Measurements from ENCODE around the gene RASD1. TPM values are rescaled to one million over a fixed set of nuclear protein-coding genes. Genes with fewer than 3 reads are reported as not detected.

RASD1 gene
- total RNA-seq, 6 experiments from 2014 or later = 1.0 to 230 (median 101) TPM

DNA sequence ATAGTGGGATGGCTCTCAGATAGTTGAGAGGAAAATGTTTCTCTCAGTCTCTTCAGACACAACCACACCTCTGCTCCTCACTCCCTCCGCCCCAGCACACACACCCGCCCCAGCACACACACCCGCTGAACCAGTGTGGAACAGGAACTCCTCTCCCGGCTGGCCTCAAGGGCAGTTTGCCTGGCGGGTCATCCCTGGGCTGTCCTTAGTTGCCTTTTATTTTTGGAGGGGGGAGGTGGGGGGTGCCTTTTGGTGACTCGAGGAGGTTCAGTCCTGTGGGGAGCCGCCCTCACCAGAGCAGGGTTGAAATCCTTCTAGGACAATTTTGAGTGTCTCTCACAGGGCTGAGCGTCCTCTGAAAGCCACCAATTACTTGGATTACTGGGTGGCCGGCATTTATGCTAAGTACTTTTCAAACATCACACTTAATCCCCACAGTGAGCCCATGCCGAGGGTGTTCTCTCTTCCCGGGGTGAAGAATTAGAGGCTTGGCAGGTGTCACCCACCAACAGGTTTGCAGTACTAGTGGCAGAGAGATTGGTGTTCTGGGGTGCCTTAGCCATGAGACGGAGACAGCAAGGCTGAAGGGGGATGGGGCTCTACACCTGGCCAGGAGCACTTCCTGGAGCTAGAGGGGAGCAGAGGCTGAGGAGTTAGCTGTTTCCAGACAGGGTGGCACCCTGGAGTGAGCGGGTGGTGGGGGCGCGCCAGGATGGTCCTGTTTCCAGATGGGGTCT lies 2.8 kb downstream of the RASD1 start:
- Histone ChIP-seq H3K4me1 (peaks cover 0 to 20% (median 0%) of the 10 kb centered on the region in 4 donors), H3K27me3 (no peaks in the 10 kb centered on the region), H3K36me3 (peaks cover 0 to 9% (median 2%) of the 10 kb centered on the region in 4 donors), H3K4me3 (peak overlapping the region in 1 of 3 donors; percentile 71), H3K9me3 (no peaks in the 10 kb centered on the region), H3K27ac (peak overlapping the region in 2 of 3 donors; percentile 84 to 91)
- TF ChIP-seq, protein P1, sequence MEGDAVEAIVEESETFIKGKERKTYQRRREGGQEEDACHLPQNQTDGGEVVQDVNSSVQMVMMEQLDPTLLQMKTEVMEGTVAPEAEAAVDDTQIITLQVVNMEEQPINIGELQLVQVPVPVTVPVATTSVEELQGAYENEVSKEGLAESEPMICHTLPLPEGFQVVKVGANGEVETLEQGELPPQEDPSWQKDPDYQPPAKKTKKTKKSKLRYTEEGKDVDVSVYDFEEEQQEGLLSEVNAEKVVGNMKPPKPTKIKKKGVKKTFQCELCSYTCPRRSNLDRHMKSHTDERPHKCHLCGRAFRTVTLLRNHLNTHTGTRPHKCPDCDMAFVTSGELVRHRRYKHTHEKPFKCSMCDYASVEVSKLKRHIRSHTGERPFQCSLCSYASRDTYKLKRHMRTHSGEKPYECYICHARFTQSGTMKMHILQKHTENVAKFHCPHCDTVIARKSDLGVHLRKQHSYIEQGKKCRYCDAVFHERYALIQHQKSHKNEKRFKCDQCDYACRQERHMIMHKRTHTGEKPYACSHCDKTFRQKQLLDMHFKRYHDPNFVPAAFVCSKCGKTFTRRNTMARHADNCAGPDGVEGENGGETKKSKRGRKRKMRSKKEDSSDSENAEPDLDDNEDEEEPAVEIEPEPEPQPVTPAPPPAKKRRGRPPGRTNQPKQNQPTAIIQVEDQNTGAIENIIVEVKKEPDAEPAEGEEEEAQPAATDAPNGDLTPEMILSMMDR (IDR thresholded peaks at IDR 0.05) = no peak
- peak; percentile 83 for TF ChIP-seq POLR2A (IDR thresholded peaks at IDR 0.05)
- intact Hi-C loops (cut with DNase I) = no loop called here
- peak in 1 of 3 donors; percentile 78 for DNase-seq
- WGBS (ENCODE audit: insufficient coverage, low coverage, low lambda C conversion rate, missing lambda C conversion rate) = 58% methylated on average over 9 of the region's 15 CpGs
- peak in 1 of 4 donors; percentile 35 for ATAC-seq

DNA sequence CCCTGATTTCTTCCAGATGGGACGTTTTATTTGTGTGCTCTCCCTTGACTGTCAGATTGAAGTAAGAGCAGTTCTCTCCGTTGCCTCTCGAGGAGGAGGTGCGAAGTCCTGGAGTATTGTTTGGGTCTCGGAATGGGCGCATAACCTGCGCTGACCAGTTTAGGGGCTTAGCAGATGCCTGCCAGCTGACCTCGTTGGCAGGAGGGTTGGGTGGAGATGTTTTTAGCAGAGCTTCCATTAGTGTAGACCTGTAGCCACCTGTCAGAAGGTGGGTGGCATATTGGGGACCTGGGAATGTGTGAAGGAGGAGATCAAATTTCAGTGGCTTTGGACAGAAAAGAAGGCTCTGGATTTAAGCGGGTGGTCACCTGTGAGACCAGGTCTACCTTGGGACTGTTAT lies 3.6 kb downstream of the RASD1 start:
- Histone ChIP-seq H3K27ac (no peak overlapping the region), H3K9me3 (no peaks in the 10 kb centered on the region), H3K4me1 (peaks cover 0 to 20% (median 0%) of the 10 kb centered on the region in 4 donors), H3K36me3 (peaks cover 0 to 9% (median 4%) of the 10 kb centered on the region in 4 donors), H3K27me3 (no peaks in the 10 kb centered on the region), H3K4me3 (no peak overlapping the region)
- ATAC-seq (no peak), DNase-seq (no peak)
- TF ChIP-seq, protein P1 (IDR thresholded peaks at IDR 0.05) = no peak
- no peak for TF ChIP-seq POLR2A (IDR thresholded peaks at IDR 0.05)
- intact Hi-C loops (cut with DNase I) = no loop called here
- WGBS (ENCODE audit: insufficient coverage, low coverage, low lambda C conversion rate, missing lambda C conversion rate) = 90% methylated on average over 6 of the region's 9 CpGs

DNA sequence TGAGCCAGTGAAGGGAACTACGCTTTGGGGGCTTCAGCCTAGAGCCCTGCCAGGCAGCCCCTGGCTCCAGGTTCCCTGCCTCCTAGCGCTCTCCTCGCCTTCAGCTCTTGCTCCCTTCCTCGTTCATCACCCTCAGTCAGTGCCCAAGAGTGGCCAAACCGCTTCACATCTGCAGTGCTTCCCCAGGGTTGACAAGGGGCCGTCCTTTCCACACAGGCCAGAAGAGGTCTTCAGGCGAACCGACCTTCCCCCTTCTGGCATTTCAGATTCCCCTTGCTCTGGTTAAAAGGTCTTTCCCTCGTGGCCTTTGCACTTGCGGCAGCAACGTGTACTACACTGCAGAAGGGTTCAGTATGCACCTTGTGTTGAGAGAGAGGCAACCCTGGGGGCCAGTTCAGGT lies 4.1 kb downstream of the RASD1 start:
- no peaks in the 10 kb centered on the region for H3K9me3 ChIP-seq
- ATAC-seq (no peak), DNase-seq (no peak)
- no peak overlapping the region for H3K27ac ChIP-seq
- peaks cover 0 to 11% (median 4%) of the 10 kb centered on the region in 4 donors for H3K36me3 ChIP-seq
- H3K27me3 ChIP-seq = no peaks in the 10 kb centered on the region
- no peak overlapping the region for H3K4me3 ChIP-seq
- 89% methylated on average over 8 of the region's 11 CpGs for WGBS (ENCODE audit: insufficient coverage, low coverage, low lambda C conversion rate, missing lambda C conversion rate)
- intact Hi-C loops (cut with DNase I) = no loop called here
- no peak for TF ChIP-seq POLR2A (IDR thresholded peaks at IDR 0.05)
- TF ChIP-seq, protein P1 (IDR thresholded peaks at IDR 0.05) = no peak
- H3K4me1 ChIP-seq = peaks cover 0 to 19% (median 0%) of the 10 kb centered on the region in 4 donors

DNA sequence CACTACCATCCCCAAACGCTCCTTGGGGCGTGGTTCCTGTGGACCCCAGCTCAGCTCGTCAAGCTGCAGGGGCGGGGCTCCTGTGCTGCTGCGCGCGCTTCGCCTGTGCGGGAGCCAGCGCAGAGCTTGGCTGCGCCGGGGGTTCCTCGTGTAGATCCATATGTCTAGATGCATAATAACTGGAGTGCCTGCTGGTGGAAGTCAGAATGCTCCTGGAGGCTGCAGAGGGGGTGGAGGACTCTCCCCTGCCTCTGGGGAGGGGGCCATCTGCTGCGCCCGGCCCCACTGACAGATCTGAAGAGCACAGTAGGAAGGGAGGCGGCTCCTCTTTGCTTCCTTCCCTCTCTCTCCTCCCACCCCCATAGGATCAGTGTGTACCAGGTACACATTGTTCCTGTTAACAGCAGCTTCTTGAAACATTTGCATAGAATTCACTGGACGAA lies 4.6 kb downstream of the RASD1 start:
- peaks cover 0 to 11% (median 4%) of the 10 kb centered on the region in 4 donors for H3K36me3 ChIP-seq
- no peak overlapping the region for H3K27ac ChIP-seq
- 94% methylated on average over 13 of the region's 17 CpGs for WGBS (ENCODE audit: insufficient coverage, low coverage, low lambda C conversion rate, missing lambda C conversion rate)
- TF ChIP-seq, protein P1 (IDR thresholded peaks at IDR 0.05) = no peak
- no peak for TF ChIP-seq POLR2A (IDR thresholded peaks at IDR 0.05)
- peaks cover 0 to 17% (median 0%) of the 10 kb centered on the region in 4 donors for H3K4me1 ChIP-seq
- intact Hi-C loops (cut with DNase I) = no loop called here
- no peak overlapping the region for H3K4me3 ChIP-seq
- no peaks in the 10 kb centered on the region for H3K27me3 ChIP-seq
- H3K9me3 ChIP-seq = no peaks in the 10 kb centered on the region
- ATAC-seq (no peak), DNase-seq (no peak)
